ENCODE data around the gene FREM3. TPM values are rescaled to one million over a fixed set of nuclear protein-coding genes. Genes with fewer than 3 reads are reported as not detected.

The FREM3 gene
- total RNA-seq, 1 donor from 2014 or later, result 0.39 TPM

DNA sequence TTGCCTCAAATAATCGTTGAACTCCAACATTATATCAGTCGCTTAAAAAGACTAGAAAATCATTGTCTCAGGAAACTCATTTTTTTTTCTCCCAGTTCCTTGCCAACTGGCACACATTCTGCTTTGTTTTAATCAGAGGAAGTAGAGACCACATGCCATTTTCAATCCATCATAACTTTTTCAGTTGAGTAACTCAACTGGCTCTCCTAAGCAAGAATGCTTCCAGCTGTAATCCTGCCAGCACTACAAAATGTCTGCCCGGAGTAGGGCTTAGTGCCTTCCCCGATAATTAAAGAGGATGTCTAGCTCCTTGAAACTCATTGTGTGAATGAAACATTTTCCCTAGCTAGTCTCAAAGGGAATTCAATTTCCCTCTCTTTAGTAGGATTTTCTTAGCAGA is 33.0 kb downstream of the FREM3 start:
- peak; percentile 65 for DNase-seq (ENCODE audit: low spot score)

DNA sequence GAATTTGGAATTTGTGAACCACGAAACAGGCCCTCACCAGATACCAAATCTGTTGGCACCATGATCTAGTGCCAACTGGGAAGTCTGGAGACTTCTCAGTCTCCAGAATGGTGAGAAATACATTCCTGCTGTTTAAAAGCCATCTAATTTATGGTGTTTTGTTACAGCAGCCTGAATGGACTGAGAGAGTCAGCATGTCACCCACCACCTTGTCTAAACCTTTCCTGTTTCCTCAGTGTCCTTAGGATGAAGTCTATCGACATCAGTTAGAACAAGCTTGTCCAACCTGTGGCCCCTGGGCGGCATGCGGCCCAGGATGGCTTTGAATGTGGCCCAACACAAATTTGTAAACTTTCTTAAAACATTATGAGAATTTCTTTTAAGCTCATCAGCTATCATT is 42.1 kb downstream of the FREM3 start:
- DNase-seq (ENCODE audit: low spot score), result no peak

DNA sequence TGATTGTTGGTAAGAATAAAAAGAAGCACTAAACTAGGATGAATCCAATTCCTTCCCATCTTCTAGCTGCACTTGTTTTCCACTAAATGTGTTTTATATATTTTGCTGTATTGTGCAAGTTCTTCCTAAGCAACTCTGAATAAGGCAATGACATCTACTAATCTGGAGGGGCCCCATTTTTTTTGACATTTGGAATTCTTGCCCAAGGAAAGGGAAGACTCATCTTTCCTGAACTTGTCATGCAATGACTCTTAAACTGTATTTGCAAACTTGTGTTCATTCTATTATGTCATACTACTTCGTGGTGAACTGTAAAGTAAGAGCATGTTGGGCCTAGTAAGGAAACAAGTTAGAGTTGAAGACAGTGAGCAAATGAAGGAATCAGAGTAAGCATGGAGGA is 45.9 kb downstream of the FREM3 start:
- no peak for DNase-seq (ENCODE audit: low spot score)

DNA sequence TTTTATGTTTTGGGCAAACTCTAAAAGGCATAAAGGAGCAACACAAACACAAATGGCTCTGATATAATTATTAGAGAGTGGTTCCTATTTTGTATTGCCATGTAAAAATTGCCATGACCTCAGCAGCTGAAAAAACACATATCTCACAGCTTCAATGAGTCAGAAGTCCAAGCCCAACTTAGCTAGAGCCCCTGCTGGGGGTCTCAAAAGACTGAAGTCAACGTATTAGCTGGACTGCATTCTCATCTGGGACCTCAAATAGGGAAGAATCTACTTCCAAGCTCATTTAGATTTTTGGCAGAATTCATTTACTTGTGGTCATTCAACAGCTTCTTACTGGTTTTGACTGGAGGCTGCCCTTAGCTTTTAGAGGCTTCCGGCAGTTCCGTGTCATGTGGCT is 47.4 kb downstream of the FREM3 start:
- no peak for DNase-seq (ENCODE audit: low spot score)

DNA sequence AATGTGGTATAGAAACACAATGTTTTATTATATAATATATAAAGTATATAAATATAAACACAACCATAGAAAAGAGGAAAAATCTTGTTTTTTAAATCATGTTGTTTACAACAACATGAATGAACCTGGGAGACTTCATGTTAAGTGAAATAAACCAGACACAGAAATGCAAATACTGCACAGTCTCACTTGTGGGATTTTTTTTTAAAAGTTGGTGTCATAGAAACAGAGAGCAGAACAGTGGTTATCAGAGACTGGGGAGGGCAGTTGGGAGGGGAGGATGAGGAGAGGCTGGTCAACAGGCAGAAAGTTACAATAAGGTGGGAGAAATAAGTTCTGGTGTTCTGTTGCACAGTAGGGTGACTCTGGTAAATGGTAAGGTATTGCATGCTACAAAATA is 57.1 kb downstream of the FREM3 start:
- no peak for DNase-seq (ENCODE audit: low spot score)

DNA sequence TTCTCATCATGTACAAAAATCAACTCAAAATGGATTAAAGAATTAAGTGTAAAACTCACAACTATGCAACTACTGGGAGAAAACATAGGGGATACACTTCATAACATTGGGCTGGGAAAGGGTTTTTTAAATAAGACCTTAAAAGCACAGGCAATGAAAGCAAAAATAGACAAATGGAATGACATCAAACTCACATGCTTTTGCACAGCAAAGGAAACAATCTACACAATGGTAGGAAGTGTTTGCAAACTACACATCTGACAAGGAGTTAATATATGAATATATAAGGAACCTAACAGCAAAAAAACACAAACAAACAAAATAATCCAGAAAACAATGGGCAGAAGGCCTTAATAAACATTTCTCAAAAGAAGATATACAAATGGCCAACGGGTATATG is 57.9 kb downstream of the FREM3 start:
- DNase-seq (ENCODE audit: low spot score), result no peak

DNA sequence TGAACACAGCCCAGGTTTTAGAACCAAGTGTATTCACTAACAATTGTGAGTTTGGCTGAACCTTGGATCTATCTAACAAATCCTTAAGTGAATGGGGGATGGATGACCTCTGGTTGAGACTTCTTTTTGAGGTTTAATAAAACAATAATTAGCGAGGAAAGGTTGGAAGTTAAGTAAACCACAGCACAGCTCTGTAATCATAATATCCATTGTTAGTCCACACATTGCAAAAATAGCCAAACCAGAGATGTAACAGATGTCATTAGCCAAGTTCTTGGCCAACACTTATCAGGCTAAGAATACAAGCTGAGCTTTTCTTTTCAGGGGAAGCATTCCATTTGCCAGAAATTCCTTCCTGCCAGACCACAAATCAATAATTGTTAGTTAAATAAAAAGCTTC is 59.1 kb downstream of the FREM3 start:
- no peak for DNase-seq (ENCODE audit: low spot score)

DNA sequence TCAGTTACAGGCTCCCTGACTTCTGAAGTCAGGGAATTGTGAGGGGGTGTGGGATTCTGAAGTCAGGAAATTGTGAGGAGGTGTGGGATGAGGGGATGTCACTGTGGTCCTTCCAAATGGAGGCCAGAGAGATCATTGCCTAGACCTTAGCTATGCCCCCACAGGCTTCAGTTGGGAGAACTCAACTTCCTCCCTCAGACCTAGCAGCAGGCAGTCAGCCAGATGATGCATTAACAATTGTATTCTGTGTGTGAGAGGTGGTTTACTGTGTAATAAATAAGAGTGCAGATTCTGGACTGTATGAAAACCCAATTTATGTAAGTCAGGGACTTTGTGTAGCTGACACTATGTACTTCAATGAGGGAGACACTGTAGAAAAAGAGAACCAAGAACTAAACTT is 65.7 kb downstream of the FREM3 start:
- DNase-seq (ENCODE audit: low spot score), result no peak

DNA sequence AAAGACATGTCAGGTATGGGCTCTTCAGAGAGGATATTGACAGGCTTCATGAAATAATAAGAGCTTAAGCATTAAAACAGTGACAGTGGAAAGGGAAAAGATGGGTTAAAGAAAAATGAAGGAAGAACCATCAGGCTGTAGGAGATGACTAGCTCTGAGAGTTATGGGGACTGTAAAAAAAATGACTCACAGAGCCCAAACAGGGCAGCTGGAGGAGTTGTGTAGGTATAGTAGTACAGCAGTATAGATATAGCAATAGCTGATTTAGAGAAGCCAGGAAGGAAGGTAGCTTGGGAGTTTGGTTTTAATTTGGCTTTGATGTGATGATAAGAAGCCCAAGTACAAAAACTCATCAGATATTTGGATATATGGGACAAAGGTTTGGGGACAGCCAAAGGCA is 66.6 kb downstream of the FREM3 start:
- no peak for DNase-seq (ENCODE audit: low spot score)

DNA sequence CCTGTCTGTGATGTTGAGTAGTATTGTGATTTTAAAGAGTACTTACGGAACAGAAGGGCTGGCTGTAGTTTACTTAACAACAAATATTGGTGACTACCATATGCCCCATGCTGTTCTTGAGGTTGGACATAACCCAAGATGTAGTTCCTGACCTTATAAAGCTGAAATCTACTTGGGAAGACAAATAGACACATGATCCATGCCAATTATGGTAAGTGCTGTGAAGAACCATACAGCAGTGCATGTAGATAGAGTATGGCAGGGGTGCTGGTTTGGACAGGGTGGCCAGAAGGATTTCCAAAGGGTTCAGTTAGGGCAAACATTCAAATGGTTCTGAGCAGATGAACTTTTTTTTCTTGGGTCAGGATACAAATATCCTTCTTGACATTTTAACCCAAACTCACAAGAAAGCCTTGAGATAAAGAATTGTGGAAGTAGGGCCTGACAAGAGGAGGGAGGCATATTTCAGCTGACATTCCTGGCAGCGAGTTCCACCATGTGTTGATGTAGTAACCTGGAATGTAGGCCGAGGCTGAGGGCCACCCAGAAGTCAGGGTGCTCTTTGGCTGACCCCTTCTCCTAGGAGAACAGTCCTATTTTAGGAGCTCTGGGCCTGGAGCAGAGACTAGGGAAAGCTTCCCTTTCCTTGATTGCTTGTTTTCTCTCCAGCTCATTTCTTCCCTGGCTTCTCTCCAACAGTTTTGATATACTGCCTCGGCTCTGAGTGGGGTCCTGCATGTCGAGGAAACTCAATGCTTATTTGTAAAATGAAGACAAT is 74.2 kb downstream of the FREM3 start:
- peak; percentile 83 for DNase-seq (ENCODE audit: low spot score)

DNA sequence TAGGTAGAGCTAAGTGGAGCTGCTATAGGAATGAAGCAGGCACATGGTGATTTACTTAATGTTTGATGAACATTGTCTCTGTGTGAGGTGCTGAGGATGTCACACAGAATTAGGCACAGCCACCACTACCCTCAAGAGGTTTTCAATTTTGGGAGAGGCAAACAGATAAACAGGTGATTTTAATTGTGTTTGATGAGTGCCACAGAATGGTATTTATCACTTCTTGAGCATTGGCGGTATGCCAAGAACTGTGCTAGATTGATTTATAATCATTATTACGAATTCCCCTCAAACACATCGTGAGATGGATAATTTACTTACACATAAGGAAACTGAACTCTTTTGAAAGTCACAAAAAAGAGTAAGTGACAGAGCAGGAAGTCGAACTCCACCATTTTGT is 74.8 kb downstream of the FREM3 start:
- no peak for DNase-seq (ENCODE audit: low spot score)

DNA sequence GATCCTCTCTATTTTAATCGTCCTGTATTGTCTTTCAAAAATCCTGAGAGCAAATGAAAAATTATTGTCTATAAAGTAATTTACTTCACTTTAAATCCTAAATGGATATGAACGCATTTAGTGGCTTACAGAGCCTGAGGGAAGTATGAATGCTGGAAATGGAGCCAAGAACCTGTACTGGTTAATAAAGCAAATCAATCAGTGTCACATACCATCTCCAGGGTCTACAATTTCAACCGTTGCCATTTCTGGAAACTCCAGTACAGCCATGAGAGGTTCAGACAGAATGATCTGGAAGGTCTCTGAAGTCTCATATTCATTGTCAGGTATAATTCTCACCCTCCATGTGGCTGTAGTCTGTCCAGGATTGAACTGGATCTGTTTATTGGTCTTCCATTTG is 76.6 kb downstream of the FREM3 start:
- DNase-seq (ENCODE audit: low spot score), result no peak

DNA sequence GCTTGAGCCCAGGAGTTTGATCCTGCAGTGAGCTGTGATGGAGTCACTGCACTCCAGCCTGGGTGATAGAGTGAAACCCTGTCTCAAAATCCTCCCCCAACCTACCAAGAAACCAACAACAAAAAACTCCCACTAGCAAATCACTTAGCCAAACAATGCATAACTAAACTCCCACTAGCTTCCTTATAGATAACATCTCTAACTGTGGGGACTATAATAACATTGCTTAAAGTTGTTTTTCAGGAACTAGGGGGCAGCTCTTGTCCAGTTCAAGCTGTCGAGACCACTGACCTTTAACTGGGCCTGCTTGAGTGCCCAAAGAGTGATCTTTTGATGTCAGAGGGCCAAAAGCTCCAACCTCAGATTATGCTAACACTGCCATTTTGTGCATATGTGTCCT is 81.7 kb downstream of the FREM3 start:
- DNase-seq (ENCODE audit: low spot score), result no peak

DNA sequence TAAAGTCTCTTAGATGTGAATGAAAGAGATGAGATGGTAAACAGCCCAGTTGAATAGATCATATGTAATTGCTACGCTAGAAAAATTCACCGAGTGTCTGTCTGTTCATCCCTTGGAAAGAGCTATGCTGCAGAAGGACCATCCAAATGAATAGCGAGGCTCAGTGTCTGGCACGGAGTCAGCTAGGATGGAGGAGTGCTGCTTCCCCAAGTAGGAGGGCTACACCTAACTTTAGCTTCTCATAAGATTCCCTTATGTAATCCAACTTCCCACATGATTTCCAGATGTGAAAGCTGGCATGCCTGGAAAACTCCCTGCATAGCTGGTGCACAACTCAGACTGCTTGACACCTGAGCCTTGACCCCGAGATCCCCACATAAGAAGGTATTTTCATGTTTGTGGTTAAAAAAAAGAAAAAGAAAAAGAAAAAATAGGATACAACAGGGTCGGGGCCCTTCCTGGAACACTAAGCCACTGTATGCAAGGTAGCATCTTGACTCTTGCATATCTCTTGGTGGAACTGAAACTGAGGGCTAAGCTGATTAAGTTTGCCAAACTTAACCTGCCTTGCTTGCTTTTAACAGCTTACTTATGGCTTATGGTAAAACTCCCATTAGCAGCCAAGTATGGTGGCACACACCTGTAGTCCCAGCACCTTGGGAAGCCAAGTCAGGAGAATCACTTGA is 82.3 kb downstream of the FREM3 start:
- no peak for DNase-seq (ENCODE audit: low spot score)

DNA sequence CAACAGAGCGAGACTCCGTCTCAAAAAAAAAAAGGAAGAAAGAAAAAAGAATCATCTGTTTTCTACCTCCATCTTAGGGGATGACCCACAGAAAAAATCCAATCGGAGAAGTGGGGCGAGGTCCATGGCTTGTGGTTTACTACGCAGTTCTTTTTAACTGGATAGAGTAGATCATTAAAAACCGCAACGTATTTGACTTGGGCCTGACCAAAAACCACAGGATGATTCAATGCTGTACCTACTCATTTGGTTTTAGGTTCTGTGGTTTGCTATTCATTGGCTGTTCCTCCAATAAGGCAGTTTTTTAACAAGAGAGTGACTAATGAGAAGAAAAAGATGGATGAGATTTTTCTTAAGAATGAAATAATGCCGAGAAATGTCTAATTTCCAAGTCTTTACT is 83.7 kb downstream of the FREM3 start:
- no peak for DNase-seq (ENCODE audit: low spot score)

DNA sequence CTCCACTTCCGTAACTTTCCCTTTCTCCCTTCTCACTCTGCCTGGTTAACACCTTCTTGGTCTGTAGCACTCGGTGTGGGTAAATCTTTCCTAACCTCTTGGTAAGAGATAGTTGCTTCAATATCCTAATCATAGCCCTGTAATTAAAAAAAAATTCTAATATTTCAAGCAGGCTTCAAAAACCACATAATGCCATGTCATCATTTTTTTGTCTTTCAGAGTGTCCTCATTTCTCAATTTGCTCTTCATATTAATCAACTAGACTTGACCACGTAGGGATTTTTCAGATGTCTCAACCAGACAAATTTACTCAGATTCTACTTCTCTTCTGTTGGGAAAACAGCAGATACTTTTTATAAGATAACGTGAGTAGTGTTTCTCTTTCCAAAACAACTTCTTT is 91.0 kb downstream of the FREM3 start:
- no peak for DNase-seq (ENCODE audit: low spot score)

DNA sequence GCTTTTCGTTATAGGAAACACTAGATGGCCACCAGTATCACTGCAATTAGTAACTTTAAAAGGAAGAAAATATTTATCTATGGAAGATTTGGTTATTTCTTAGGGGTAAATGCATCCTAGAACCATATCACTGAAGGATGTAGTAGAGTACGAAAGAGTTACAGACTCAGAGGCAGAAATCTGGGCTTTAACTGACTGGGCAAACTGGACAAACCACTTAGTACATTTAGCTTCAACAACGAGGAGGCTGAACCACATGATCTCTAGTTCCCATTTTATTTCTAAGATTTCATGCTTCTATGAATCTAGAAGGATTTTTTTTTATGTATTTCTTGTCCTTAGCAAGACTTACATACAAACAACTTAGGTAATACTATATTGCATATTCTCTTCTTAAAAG is 94.0 kb downstream of the FREM3 start:
- DNase-seq (ENCODE audit: low spot score), result no peak

DNA sequence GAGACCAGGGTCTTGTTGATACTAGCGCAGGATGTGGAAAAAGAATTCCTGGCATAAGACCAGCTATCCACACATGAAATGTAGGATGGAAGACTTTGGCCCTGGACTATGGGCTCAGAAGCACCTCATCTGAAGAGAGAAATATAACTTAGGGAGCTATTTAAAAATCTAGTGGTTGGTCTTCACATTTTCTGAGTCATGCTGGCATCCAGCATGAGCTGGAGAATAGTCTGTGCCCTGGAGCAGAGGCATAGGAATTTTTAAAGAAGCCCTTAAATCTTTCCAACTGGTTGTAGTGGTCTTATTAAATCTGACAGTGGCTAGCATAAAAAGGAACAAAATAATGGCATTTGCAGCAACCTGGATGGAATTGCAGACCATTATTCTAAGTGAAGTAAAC is 100.6 kb downstream of the FREM3 start:
- no peak for DNase-seq (ENCODE audit: low spot score)

DNA sequence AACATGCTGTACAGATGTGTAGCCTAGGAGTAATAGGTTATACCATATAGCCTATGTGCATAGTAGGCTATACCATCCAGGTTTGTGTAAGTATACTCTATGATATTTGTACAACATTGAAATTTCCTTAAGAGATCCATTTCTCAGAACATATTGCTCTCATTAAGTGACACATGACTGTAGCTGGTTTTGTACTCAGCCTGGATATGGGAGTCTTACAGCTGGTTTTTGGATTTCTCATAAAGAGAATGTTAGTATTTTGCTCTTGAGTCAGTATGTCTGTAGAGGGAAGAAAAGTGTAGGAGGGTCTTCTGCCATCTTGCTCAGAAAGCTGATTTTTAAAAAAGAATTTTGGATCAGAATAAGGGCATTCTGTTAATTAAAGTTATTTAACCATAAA is 101.7 kb downstream of the FREM3 start:
- no peak for DNase-seq (ENCODE audit: low spot score)

DNA sequence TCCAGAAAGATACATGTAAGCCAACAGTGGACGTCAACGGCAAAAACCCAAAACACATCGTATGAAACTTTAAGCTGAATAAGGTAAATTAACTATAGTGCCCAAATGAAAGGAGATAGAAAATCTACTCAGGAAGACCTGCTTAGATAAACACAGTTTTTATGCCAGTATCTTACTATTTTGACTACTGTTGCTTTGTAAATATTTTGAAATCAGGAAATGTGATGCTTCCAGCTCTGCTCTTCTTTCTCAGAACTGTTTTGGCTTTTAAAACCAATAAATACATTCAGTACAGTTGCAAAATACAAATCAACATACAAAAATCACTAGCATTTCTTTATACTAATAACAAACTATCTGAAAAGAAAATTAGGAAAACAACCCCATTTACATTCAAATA is 103.2 kb downstream of the FREM3 start:
- no peak for DNase-seq (ENCODE audit: low spot score)

DNA sequence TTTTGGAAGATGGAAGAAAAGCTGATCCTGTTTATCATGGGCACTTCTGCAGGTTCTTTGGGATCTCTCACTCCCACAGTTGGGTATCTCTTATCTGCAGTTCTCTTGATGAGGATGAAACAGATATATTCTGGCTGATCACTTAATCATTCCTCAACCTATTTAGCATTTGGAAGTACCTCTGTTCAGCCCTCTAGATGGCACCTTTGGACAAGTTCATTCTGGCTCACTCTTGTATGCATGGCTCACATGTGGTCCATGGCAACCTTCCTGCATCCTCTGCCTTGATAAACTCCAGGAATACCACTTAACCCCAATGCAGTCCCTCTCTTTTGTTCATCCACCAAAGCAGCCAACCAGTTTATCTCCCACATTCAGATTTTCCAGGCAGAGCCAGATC is 112.8 kb downstream of the FREM3 start:
- no peak for DNase-seq (ENCODE audit: low spot score)

DNA sequence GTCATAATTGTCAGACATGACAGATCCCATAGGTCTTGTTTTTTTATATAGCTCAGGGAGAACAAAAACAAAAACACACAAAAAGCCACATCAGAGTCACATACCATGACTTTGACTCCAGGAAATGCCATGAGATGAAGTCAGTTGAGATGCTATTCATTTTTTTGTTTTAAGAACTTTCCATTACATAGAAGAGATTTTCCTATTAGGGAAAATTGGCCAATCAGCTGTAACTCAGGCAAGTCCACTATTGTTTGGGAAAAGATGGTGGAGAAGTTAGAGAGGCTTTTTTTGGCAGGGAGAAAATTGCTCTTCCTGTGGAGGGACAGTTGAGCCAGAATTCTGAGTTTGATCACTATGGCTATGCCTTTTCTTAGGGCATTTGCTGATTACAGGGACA is 114.4 kb downstream of the FREM3 start:
- no peak for DNase-seq (ENCODE audit: low spot score)

DNA sequence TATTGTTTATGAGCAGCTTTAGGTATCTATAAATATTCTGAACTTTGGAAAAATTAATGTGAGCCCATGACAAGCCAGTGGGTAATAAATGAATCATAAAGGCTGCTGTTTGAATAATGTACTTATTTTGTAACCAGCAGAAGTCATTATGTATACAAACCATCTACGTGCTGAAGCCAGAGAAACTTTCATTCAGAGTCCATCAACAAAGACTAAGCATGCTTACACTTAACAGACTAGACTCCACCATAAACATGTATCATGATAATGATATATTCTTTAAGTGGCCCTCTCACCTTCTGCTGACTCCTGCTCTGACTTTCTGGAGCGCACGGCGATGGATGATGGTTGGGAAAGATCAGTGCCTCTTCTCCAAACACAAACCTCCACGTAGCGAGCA is 114.9 kb downstream of the FREM3 start:
- DNase-seq (ENCODE audit: low spot score), result no peak

All from ureter (tissue), 1 donor.